GM19043 (cell line): ENCODE data around the gene FADS1.

ENCODE experiments used
- ATAC-seq: cut with Tn5 transposase; IDR thresholded peaks from one replicate; pipeline ENCODE4 v1.9.1; 2021; ENCODE audit warnings: low read depth; ENCODE audit not compliant: unreplicated experiment

Gene FADS1

GRCh38 chr11:61816736-61817455, at the start of gene FADS1:
Gene FADS1 (minus strand): TSS chr11:61817003. CDS start chr11:61816929, 74 bp downstream.
- peak; percentile 44 for ATAC-seq

- ATAC-seq = no peak
Measured at GRCh38 chr11:61866231-61866957, 49.6 kb upstream of the FADS1 start.

GRCh38 chr11:61864814-61865775, 48.3 kb upstream of the FADS1 start:
- no peak for ATAC-seq

GRCh38 chr11:61863548-61864081, 46.8 kb upstream of the FADS1 start:
- no peak for ATAC-seq

- no peak for ATAC-seq
Measured at GRCh38 chr11:61862714-61863547, 46.1 kb upstream of the FADS1 start.

GRCh38 chr11:61861634-61862033, 44.8 kb upstream of the FADS1 start:
- no peak for ATAC-seq

GRCh38 chr11:61860054-61860903, 43.5 kb upstream of the FADS1 start:
- no peak for ATAC-seq

GRCh38 chr11:61855939-61856680, 39.3 kb upstream of the FADS1 start:
- ATAC-seq = no peak

- no peak for ATAC-seq
Measured at GRCh38 chr11:61854966-61855714, 38.3 kb upstream of the FADS1 start.

GRCh38 chr11:61854206-61854895, 37.5 kb upstream of the FADS1 start:
- ATAC-seq = no peak

GRCh38 chr11:61853698-61854169, 36.9 kb upstream of the FADS1 start:
- ATAC-seq = no peak

GRCh38 chr11:61851900-61852295, 35.1 kb upstream of the FADS1 start:
- ATAC-seq = no peak

- ATAC-seq = no peak
Measured at GRCh38 chr11:61851113-61851899, 34.5 kb upstream of the FADS1 start.

- ATAC-seq = no peak
Measured at GRCh38 chr11:61850687-61851086, 33.9 kb upstream of the FADS1 start.

- ATAC-seq = no peak
Measured at GRCh38 chr11:61848631-61849030, 31.8 kb upstream of the FADS1 start.
